Activated T-helper 9 cell treated with anti-CD3 and anti-CD28 coated beads, Interleukin-2, amount 50 U/mL, for 16 hours (primary cell): Measurements from ENCODE around the gene PAK5.

Experiments used
- DNase-seq: peaks from one replicate; pipeline ENCODE4 v3.0.0-alpha.2; 2020; ENCODE audit warnings: low read depth

The PAK5 gene

DNA sequence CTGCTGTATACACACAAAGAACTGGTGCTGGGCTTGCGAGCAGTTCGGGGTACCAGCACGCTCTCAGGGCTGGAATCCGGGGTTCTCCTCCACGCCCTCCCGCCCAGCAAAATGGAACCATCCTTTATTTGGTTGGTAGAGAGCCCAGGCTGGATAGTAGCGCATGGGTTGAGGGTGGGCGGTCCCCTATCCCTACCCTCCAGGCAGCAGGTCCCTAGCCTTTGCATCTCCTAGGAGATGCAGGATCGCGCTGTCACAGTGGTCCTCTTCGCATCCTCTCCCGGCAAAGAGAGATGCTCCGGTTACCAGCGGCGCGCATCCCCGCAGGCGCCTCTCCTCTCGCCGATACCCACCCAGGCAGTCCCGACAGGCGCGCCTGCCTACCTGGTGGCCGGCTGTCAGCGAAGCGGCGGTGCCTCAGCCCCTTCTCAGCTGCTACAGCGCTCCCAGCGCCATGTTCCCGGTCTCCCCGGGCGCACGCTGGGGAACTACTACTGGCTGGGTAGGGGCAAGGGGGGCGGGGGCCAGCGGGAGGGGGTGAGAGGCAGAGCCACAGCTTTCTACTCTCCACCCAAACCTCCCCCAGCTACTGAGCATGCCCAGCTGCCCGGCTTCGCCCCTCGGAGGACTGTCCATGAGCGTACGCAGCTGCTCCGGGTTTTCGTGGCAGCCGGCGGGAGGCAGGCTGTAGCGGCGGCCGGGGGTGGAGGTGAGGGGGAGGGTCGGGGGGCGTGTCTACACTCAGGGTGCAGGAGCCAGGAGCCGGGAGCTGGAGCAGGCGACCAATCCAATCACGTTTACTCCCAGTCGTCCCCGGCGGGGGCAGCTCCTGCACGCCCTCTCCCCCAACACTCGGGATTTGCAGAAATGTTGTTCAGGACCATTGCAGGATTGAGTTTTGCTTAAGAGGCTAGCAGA lies at the start of gene PAK5:
Gene PAK5, minus strand, starts transcription at position 699 of the 918 bp plus-strand sequence. CDS start 194,748 bp downstream, outside the sequence.
- DNase-seq: no peak

DNA sequence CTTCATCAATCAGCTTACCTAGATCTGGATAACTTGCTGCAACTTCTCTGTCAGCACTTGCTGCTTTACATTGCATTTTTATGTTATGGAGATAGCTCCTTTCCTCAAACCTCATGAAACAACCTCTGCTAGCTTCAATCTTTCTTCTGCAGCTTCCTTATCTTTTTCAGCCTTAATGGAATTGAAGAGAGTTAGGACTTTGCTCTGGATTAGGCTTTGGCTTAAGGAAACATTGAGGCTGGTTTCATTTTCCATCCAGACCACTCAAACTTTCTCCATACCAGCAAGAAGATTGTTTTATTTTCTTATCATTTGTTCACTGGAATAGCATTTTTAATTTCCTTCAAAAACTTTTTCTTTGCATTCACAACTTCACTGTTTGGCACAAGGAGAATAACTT lies 48.8 kb upstream of the PAK5 start:
- DNase-seq: no peak

DNA sequence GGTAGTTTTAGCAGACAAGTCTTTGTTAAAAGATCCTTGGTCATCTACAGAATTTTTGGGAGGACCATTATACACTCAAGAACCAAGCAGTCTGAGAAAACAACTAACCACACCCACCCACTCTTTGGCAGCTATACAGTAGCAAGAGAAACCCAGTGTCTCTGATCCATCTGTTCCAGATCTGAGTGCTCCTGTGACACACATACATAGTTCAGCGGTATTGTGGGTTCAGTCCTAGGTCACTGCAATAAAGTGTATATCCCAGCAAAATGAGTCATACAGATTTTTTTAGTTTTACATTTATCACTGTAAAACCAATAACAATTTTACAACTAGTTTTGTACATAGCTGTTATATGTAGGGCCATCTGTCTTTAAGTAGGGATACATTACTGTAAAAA lies 47.4 kb upstream of the PAK5 start:
- DNase-seq: no peak

DNA sequence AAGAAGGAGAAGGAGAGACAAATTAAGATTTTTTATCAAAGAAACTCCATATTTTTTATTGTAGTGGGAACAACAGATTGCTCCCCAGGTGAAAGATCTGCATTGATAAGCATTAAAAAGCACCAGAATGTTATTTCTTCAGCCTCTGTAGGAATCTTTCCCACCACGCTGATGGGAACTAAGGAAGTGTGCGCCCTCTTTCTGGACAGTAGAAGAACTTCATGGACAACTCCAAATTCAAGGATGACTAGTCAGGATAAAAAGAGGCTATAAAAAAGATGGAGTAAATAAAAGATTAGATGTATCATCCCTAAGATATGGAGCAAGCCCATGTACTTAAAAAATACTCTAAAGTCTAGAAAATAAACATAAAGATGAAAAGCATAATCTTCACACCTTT lies 45.8 kb upstream of the PAK5 start:
- no peak for DNase-seq

DNA sequence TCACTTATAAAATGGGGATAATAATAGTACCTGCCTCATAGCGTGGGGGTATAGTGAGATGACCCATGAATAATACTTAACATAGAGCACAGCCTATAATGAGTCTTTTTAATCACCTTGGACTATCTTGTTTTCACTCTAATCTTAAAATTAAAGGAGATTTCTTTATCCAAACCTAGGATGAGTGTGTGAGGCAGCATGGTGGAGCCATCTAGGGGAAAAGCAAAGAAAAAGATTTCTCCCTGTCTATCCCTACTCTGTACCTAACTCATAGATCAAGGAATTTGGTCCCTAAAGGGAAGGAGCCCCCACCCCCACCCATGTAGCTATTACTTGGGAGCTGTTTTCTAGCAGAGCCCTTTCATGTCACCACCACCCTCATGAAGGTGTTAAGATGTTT lies 45.2 kb upstream of the PAK5 start:
- DNase-seq: no peak

DNA sequence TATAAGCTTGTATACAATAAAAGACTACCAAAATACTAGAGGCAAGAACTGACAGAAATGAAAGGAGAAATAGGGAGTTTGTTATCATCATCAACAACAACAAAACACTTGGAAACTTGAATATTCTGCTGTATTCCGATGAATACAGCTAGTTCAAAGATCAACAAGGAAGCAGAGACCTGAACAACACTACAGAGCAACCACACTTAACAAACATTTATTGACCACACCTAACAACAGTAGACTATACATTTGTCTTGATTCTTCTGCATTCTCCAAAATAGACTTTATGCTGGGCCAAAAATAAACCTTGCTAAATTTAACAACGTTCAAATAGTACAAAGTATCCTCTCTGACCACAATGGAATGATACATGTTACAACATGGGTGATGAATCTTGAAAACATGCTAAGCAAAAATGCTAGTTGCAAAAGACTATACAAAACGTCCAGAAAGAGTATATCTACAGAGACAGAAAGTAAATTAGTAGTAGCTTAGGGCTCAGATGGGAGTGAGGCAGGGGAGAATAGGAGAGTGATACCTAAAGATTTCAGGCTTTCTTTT lies 39.1 kb upstream of the PAK5 start:
- no peak for DNase-seq

DNA sequence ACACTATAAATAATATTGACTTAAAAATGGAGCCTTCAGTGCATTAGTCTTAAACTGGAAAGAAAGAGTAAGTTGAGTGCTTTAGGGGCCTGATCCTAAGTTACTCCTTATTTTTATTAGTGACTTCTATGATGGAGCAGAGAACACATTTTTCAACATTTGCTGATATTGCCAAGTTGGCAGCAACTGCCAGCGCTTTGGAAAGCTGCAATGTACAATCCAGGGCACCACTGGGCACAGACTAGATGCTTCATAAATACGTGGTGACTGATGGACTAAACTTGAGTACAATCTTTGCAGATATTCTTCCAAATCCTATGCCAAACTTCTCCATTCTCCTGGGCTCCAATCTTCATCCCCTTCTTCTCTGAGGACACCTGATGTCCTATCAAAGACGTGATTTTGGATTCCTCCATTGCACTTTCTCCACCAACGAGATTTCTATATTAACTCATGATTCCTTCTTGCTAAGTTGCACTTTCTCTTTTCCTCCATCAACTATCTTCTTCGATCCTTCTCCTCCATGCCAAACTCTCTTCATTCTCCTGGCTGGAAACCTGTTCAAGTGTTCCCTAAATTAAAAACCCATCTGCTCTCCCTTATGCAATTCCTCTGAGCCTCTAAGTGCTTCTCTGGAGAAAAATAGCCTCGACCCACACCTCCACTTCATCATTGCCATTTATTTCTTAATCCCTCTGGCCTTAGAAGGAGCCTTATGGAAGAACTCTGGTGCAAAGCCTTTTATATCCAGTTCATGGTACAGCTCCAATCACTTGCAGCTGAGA lies 28.5 kb upstream of the PAK5 start:
- DNase-seq: no peak

DNA sequence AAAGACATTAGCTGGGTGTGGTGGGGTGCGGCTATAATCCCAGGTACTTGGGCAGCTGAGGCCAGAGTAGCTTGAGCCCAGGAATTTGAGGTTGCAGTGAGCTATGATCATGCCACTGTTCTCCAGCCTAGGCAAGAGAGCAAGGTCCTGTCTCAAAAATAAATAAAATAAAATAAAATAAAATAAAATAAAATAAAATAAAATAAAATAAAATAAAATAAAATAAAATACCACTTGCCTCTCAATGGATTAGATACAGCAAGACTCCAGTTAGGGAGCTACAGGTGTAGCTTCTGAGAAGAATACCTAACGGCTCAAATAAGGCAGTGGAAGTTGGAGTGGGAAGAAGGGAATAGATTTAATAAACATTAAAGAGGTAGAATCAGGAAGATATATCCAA lies 13.7 kb upstream of the PAK5 start:
- no peak for DNase-seq

DNA sequence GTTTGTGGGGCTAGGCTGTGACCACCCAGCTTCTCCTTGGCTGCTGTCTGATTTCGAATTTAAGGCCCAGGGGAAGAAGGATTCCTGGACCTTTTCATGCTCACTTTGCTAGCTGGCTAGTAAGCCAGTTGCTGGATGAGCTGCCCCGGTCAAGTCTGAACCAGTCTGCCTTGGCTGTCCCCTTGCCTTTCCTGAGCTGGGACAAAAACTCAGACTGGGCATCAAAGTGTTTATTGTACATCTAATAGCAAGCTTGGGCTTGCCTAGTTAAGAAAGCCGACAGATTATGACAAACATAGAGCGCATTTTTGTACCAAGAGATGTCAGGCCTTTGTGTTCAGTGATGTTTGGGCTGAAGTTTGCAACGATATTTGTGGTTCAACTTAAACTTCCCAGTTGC lies 750 bp upstream of the PAK5 start:
- no peak for DNase-seq

DNA sequence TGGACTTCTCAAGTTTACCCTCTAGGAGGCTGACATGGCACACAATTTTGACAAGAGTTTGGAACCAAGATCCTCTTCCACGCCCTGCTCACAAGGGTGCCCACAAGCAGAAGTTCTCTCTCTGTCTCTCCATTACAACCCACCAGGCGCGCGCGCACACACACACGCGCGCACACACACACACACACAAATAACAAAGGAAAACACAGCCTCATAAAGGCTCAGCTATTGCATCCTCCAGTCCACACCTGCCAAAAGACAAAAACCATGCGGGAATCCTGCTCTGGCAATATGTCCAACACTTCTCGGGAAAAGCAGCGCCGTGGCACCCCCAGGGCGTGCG lies 870 bp downstream of the PAK5 start:
- DNase-seq: no peak

DNA sequence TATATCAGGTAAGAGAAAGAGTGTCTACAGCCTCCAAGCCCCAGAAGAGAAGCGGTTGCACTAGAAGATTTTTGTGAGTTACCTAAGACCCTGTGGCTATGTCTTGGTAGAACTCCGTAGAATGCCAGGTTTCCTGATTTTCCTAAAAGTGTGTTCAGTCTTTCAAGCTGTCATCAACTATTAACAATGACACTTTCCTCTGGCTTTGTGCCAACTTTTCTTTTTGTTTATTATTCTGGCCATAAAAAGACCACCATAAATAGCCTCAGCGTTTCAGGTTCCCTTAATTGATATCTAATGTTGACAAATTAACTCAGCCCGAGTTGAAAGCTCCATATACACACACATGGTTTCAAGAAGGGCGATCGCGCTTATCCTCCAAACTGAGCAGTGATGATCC lies 1.2 kb downstream of the PAK5 start:
- DNase-seq: no peak

DNA sequence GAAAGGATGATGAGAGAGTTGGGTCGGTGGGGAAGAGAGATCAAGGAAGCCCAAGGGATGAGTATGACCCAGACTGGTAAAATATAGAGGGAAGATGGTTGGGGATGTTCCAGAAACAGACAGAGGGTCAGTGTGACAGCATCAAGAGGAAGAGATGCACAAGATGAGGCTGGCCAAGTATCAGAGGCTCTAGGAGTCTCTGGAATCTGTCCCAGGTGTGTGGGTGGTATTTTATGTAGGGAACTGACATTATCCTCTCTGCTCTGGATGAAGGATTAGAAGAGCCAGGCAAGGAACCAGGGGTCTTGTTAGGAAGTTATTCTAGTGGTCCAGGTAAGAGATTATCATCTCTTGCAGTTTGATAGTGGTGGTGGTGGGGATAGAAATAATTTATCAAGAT lies 3.6 kb downstream of the PAK5 start:
- DNase-seq: no peak

DNA sequence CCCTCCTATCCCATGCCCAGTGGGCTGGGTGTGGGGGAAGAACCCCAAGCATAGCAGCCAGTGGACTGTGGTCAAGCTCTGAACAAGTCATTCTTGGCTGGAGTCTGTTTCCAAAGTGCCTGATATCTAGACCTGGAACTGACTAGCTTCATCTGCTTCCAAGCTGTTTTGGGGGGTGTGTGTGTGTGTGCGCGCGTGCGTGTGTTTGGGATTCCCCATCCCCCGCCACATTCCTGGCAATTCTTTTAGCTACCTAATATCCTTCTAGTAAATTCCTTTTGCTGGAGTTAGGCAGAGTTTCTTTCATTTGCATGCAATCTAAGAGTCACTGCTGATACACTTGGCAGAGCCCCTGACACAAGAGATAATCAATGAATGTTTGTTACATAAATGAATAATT lies 7.8 kb downstream of the PAK5 start:
- DNase-seq: no peak

DNA sequence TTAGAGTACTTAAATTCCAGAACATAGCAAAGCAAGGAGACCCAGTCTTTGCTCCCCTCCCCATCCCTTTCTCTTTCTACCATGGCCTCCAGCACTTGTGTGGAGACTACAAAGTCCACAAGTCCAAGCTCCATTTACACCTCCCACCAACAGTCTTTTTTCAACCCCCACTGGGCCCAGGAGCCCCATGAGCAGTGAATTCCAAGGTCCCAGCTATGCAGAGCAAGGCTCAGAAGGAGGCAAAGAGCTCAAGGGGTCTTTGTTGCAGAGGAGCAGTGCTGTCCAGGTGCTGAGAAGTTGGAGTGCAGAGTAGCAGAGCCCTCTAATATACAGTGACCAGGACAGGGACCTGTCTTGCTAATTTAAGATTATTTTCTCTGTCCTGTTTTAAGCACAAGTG lies 9.0 kb downstream of the PAK5 start:
- no peak for DNase-seq

DNA sequence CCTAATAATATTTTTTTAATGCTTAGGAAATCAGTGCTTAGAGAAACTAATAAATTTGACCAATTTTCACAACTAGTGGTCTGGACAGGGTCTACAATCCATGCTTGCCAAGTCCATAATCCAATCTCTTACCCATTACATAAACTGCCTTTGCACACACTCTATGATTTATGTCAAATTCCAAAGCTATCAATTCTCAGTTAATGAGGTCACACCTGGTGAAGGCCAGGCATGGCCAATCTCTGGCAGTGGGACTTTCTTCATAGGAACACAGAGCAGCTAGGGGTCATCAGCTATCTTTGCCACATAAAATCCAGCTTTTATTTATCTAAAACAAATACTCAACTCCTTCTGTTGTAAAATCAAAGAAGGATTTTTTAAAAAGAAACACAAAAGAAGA lies 21.2 kb downstream of the PAK5 start:
- no peak for DNase-seq

DNA sequence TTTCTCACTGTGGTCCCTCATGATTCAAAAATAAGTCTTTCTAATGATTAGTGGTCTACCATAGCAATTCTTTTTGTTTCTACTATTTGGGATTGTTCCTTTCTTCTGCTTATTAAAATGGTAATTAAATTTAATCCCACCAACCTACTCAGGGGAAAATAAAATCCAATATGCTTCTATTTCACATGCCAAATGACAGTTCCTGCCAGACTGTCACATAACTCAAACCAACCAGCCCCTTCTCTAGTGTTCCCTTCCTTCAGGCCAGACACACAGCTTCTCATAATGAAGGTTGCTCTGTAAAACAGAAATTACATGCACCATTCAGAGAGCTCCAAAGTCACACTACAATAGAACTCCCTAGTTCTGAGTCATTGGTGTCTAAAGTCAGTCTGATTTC lies 23.2 kb downstream of the PAK5 start:
- DNase-seq: no peak

DNA sequence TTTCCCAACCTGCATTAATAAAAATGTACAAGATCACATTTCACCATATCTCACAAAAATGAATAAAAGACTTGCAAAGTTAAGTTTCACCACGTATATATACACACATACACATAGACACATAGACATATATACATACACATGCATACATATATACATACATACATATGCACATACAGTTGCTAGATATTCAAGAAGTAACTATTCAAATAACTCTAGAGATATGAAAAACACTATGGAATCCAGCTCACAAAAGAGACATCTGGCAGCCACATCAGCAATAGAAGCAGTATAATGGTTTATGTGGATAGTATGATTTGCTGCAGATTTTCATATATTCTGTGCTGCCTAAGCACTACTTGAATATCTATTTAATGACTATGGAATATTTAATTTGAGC lies 28.1 kb downstream of the PAK5 start:
- no peak for DNase-seq

DNA sequence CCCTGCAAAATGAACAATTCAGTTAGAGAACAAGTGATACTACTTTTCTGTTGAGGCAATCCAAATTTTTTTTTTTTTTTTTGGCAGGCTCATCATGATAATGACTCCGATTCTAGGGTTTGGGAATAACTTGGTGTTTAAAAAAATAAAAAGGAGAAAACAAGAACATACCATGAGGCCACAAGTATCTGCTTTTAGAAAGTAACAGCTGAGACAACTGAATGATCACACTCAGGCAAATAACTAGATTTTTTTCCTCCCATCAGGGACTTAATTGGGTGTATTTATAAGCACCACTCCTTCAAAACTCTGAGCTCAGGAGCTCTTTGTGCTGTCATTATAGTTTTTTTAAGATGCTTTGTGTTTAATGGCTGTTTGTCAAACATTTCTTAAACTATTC lies 29.6 kb downstream of the PAK5 start:
- DNase-seq: no peak

DNA sequence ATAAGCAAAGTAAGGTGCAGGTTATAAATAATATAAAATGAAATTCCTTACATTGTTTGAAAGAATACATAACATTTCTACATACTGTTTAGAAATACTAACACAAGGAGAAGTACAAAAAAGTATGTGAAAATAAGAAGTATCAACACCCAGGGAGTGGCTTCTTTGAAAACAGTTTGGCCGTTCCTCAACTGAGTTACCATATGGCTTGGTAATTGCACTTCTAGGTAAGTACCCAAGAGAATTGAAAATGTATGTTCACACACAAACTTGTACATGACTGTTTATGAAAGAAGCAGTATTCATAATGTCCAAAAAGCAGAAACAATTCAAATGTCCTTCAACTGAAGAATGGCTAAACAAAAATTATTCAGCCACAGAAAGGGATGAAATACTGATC lies 30.7 kb downstream of the PAK5 start:
- no peak for DNase-seq

DNA sequence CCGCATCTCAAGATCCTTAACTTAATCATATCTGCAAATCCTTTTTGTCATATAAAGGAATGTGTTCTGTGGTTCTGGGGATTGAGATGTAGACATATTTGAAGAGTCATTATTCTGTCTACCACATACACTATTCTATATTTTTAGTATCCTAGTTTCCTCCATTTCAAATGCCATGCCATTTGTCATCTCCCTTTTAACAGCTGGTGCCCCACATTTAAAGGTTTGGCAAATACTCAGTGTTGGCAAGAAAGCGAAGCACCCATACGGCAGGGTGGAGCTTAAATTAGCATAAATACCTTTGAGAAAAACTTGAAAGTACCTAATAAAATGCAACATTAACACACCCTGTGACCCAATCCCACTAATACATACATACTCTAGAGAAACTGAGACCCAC lies 31.7 kb downstream of the PAK5 start:
- no peak for DNase-seq

DNA sequence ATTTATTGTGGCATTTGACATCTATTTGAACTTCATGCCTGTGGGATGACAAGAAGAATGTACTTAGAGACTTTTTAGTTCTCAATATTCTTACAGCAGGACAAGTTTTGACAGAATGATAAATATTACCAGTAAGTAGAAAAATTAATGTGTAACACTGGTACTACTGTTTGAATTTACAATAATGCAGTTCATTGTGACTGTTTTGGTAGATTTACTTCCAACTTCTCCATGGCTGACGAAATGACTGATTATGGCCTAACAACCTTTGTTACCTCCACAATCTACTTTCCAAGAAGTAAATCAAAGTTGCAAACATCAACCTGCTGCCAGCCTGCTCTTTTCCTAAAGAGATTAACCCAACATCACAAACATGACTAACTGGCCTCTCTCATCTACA lies 38.5 kb downstream of the PAK5 start:
- DNase-seq: no peak

DNA sequence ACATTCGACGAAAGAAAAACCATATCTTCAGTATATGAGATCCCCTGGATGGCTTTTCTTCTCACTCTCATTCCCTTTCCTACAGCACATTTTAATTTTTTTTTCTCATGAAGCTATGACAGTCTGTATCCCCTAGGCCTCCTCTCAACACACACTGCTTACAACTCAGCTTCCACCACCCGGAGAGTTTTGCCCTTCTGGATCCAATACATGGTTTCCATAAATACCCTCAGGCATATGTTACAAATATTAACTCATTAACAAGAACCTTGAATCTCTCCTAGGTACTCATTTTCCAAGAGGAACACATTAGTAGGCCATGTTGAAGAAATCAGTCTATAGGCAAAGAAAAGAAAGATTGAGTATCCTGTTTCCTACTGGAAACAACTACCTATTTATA lies 44.0 kb downstream of the PAK5 start:
- no peak for DNase-seq

DNA sequence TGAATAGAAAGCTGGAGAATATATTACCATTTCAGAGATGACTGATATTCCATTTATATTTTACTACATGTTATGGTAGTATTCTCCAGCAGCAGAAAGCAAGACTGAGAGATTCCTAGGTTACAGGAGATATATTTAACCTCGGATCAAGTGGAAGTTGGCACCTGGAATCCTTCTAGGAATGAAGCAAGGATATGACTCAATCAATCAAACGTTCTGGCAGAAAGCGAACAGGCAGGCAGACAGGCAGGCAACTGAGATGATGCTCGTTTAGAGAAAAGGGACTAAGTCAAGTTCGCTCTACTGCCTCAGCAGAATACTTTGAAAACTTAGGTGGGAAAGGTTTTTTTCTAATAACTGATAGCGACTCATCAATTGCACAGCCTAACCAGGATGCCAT lies 46.2 kb downstream of the PAK5 start:
- DNase-seq: no peak
